ENCODE measurements around the gene FAM98C. TPM values are rescaled to one million over a fixed set of nuclear protein-coding genes. Genes with fewer than 3 reads are reported as not detected.
A peak's percentile ranks its signal among the peaks of the same experiment; 100 is the strongest.

FAM98C gene
- total and polyA plus RNA-seq, 2 of the 13 experiments (the other 11 are each of a cell fraction or from before 2014, with no cell fraction given), result 10.0 to 11.5 TPM

GRCh38 chr19:38402967-38403674 is at the start of gene FAM98C (continued):
- TF ChIP-seq ARID4A (CRISPR knock-in tag; IDR thresholded peaks at IDR 0.05; ENCODE audit: borderline replicate concordance), result peak; percentile 93
- TF ChIP-seq ZNF574 (CRISPR knock-in tag; IDR thresholded peaks at IDR 0.05), result peak; percentile 68
- no peak for TF ChIP-seq ZBTB37 (CRISPR knock-in tag; IDR thresholded peaks at IDR 0.05)
- TF ChIP-seq ZNF800 (CRISPR knock-in tag; IDR thresholded peaks at IDR 0.05), result peak; percentile 89
- no peak for TF ChIP-seq ZNF432 (CRISPR knock-in tag; IDR thresholded peaks at IDR 0.05; ENCODE audit: borderline replicate concordance)
- no peak for TF ChIP-seq PHF5A (CRISPR knock-in tag; IDR thresholded peaks at IDR 0.05; ENCODE audit: low read depth, unreplicated experiment)
- no peak for TF ChIP-seq PAX8 (CRISPR knock-in tag; IDR thresholded peaks at IDR 0.05; ENCODE audit: borderline replicate concordance)
- no peak for TF ChIP-seq MZF1 (CRISPR knock-in tag; IDR thresholded peaks at IDR 0.05; ENCODE audit: borderline replicate concordance)
- TF ChIP-seq KAT2B (IDR thresholded peaks at IDR 0.05; ENCODE audit: borderline replicate concordance, low read depth, low read length), result no peak
- TF ChIP-seq ZFP41 (CRISPR knock-in tag; IDR thresholded peaks at IDR 0.05; ENCODE audit: borderline replicate concordance), result peak; percentile 64; the same call in 1 of the 2 replicates
- peak; percentile 93; the same call in 1 of the 2 replicates for TF ChIP-seq HOXA5 (CRISPR knock-in tag; IDR thresholded peaks at IDR 0.05)
- no peak for TF ChIP-seq HMGA1 (CRISPR knock-in tag; conservative IDR thresholded peaks at IDR 0.05)
- peak; percentile 91 for TF ChIP-seq MAX (IDR thresholded peaks at IDR 0.05)
- 0 out of 2 replicates have a peak, but pooled peaks have one; percentile 35 for TF ChIP-seq TGIF2 (CRISPR knock-in tag; IDR thresholded peaks at IDR 0.05)
- TF ChIP-seq KLF13 (CRISPR knock-in tag; IDR thresholded peaks at IDR 0.05), result no peak
- no peak for TF ChIP-seq RCOR2 (CRISPR knock-in tag; IDR thresholded peaks at IDR 0.05)
- no peak for TF ChIP-seq ZNF207 (IDR thresholded peaks at IDR 0.05; ENCODE audit: borderline replicate concordance)
- TF ChIP-seq THAP7 (CRISPR knock-in tag; IDR thresholded peaks at IDR 0.05), result no peak; the same call in 1 of the 2 replicates
